Neutrophil (primary cell): Measurements from ENCODE around the gene NUCB1.

ENCODE experiments used
- H3K27ac ChIP-seq: fragments of 200-600 bp; sonication (generic); 2 replicates; pipeline ENCODE4 v1.5.1; 2016; ENCODE audit warnings: mild to moderate bottlenecking, moderate library complexity
- H3K27me3 ChIP-seq: fragments of 200-600 bp; sonication (generic); 2 replicates; pipeline ENCODE4 v1.6.0; 2016; ENCODE audit warnings: mild to moderate bottlenecking
- H3K36me3 ChIP-seq: fragments of 200-600 bp; sonication (generic); 2 replicates; pipeline ENCODE4 v1.5.1; 2017
- H3K4me1 ChIP-seq, 2 experiments: fragments of 200-600 bp in 1 of 2; sonication (generic) in 1 of 2; 1 replicate in 1 of 2; 2 replicates in 1 of 2; pipeline versions ENCODE4 v1.5.1 to v1.6.1; 2013 to 2016; ENCODE audit warnings: low read depth in 1 of 2, low read length in 1 of 2, mild to moderate bottlenecking in 1 of 2, moderate library complexity in 1 of 2; ENCODE audit not compliant: control insufficient read depth in 1 of 2, insufficient read depth in 1 of 2
- H3K4me3 ChIP-seq, 2 experiments: fragments of 200-600 bp in 1 of 2; sonication (generic) in 1 of 2; 1 replicate in 1 of 2; 2 replicates in 1 of 2; pipeline ENCODE4 v1.5.1; 2013 to 2016; ENCODE audit warnings: low read depth in 1 of 2, low read length in 1 of 2, mild to moderate bottlenecking in 1 of 2, moderate library complexity in 1 of 2
- H3K9me3 ChIP-seq: fragments of 200-600 bp; sonication (generic); 2 replicates; pipeline ENCODE4 v1.5.1; 2016
- CTCF ChIP-seq: fragments of 200-600 bp; sonication (generic); IDR thresholded peaks from 2 replicates; pipeline ENCODE4 v1.5.1; 2016; ENCODE audit warnings: antibody characterized with exemption

The NUCB1 gene

GRCh38 chr19:48968179-48968661, 68.1 kb downstream of the NUCB1 start:
- Histone ChIP-seq H3K9me3 (no peaks in the 10 kb centered on the region), H3K27ac (peak overlapping the region; percentile 98), H3K4me1 (peaks cover 49 to 53% of the 10 kb centered on the region in 2 experiments)

GRCh38 chr19:48968813-48969218, 68.7 kb downstream of the NUCB1 start:
- Histone ChIP-seq H3K9me3 (no peaks in the 10 kb centered on the region), H3K27ac (peak overlapping the region; percentile 98), H3K36me3 (peaks cover 59% of the 10 kb centered on the region), H3K27me3 (no peaks in the 10 kb centered on the region), H3K4me3 (no peak overlapping the region), H3K4me1 (peaks cover 46 to 47% of the 10 kb centered on the region in 2 experiments)
- no peak for TF ChIP-seq CTCF

More at GRCh38 chr19:48968179-48968661, 68.1 kb downstream of the NUCB1 start:
- no peak for TF ChIP-seq CTCF
- H3K36me3 ChIP-seq, result peaks cover 54% of the 10 kb centered on the region
- H3K4me3 ChIP-seq, result peak overlapping the region; percentile 89 to 100
- H3K27me3 ChIP-seq, result no peaks in the 10 kb centered on the region

GRCh38 chr19:48969276-48970138, 69.4 kb downstream of the NUCB1 start:
- peaks cover 40 to 45% of the 10 kb centered on the region in 2 experiments for H3K4me1 ChIP-seq
- no peaks in the 10 kb centered on the region for H3K27me3 ChIP-seq
- H3K27ac ChIP-seq, result peak overlapping the region; percentile 98
- H3K4me3 ChIP-seq, result no peak overlapping the region
- TF ChIP-seq CTCF, result no peak
- no peaks in the 10 kb centered on the region for H3K9me3 ChIP-seq
- peaks cover 65% of the 10 kb centered on the region for H3K36me3 ChIP-seq

- Histone ChIP-seq H3K4me1 (peaks cover 36 to 42% of the 10 kb centered on the region in 2 experiments), H3K9me3 (no peaks in the 10 kb centered on the region), H3K27me3 (no peaks in the 10 kb centered on the region), H3K4me3 (no peak overlapping the region), H3K27ac (peak overlapping the region; percentile 98), H3K36me3 (peaks cover 69% of the 10 kb centered on the region)
- TF ChIP-seq CTCF, result no peak
These were observed 70.1 kb downstream of the NUCB1 start for GRCh38 chr19:48970139-48970766.

- Histone ChIP-seq H3K36me3 (peaks cover 70% of the 10 kb centered on the region), H3K4me1 (peaks cover 36 to 42% of the 10 kb centered on the region in 2 experiments), H3K9me3 (no peaks in the 10 kb centered on the region), H3K27me3 (no peaks in the 10 kb centered on the region), H3K27ac (peak overlapping the region; percentile 98), H3K4me3 (no peak overlapping the region)
- TF ChIP-seq CTCF, result peak; percentile 95
These were observed 70.8 kb downstream of the NUCB1 start for GRCh38 chr19:48970923-48971395.
